GM23338 (cell line): ENCODE data around the gene ARHGEF40. TPM values are rescaled to one million over a fixed set of nuclear protein-coding genes. Genes with fewer than 3 reads are reported as not detected.

Experiments
- ATAC-seq: fragments of 200-7000 bp; cut with Tn5 transposase; 3 replicates; pipeline ENCODE4 v1.9.1; 2020
- DNase-seq: peaks from one replicate; pipeline ENCODE4 v3.0.0-alpha.2; 2015; ENCODE audit warnings: low spot score
- H2AFZ ChIP-seq: fragments of 200-600 bp; sonication (generic); 2 replicates; pipeline ENCODE4 v1.8.0; 2016; ENCODE audit warnings: antibody characterized with exemption, mild to moderate bottlenecking, moderate library complexity
- H3F3A ChIP-seq: fragments of 200-600 bp; sonication (generic); replicated peaks from 2 replicates; pipeline ENCODE4 v1.8.0; 2017; ENCODE audit warnings: antibody characterized with exemption, mixed run types, low read depth
- H3K27ac ChIP-seq: fragments of 200-600 bp; sonication (generic); 2 replicates; pipeline ENCODE4 v1.6.1; 2016; ENCODE audit warnings: low read depth
- H3K27me3 ChIP-seq: fragments of 200-600 bp; sonication (generic); 2 replicates; pipeline ENCODE4 v1.8.0; 2016; ENCODE audit warnings: mild to moderate bottlenecking, mixed run types, moderate library complexity; ENCODE audit not compliant: insufficient read depth
- H3K36me3 ChIP-seq: fragments of 200-600 bp; sonication (generic); 2 replicates; pipeline ENCODE4 v1.8.0; 2016; ENCODE audit warnings: mild to moderate bottlenecking; ENCODE audit not compliant: insufficient read depth
- H3K4me1 ChIP-seq: fragments of 200-600 bp; sonication (generic); 2 replicates; pipeline ENCODE4 v1.8.0; 2016; ENCODE audit warnings: mild to moderate bottlenecking, moderate library complexity; ENCODE audit not compliant: insufficient read depth
- H3K4me2 ChIP-seq: fragments of 200-600 bp; sonication (generic); 2 replicates; pipeline ENCODE4 v1.7.1; 2017; ENCODE audit warnings: mixed run types
- H3K4me3 ChIP-seq: fragments of 200-600 bp; sonication (generic); 2 replicates; pipeline ENCODE4 v1.6.1; 2016; ENCODE audit warnings: mixed run types
- H3K79me2 ChIP-seq: fragments of 200-600 bp; sonication (generic); replicated peaks from 2 replicates; pipeline ENCODE4 v1.8.0; 2017; ENCODE audit warnings: mild to moderate bottlenecking; ENCODE audit not compliant: insufficient read depth
- H3K9me2 ChIP-seq: fragments of 200-600 bp; sonication (generic); 2 replicates; pipeline ENCODE4 v1.8.0; 2017; ENCODE audit not compliant: insufficient read depth
- H4K20me1 ChIP-seq: fragments of 200-600 bp; sonication (generic); replicated peaks from 2 replicates; pipeline ENCODE4 v1.8.0; 2017; ENCODE audit warnings: mild to moderate bottlenecking; ENCODE audit not compliant: insufficient read depth
- H3K27ac Mint-ChIP-seq: 2 replicates; pipeline ENCODE4 v1.8.0; 2020; ENCODE audit warnings: inconsistent platforms, mild to moderate bottlenecking, moderate library complexity, mixed read lengths
- H3K27me3 Mint-ChIP-seq: 3 replicates; pipeline ENCODE4 v1.8.0; 2022; ENCODE audit warnings: low read depth, mild to moderate bottlenecking, moderate library complexity, mixed read lengths, inconsistent platforms; ENCODE audit not compliant: insufficient read depth, poor library complexity
- H3K36me3 Mint-ChIP-seq: 3 replicates; pipeline ENCODE4 v1.8.0; 2021; ENCODE audit warnings: low read depth, mild to moderate bottlenecking, inconsistent platforms, moderate library complexity, mixed read lengths
- H3K4me1 Mint-ChIP-seq: 3 replicates; pipeline ENCODE4 v1.8.0; 2020; ENCODE audit warnings: mild to moderate bottlenecking, inconsistent platforms, mixed read lengths
- H3K4me3 Mint-ChIP-seq: 3 replicates; pipeline ENCODE4 v1.8.0; 2021; ENCODE audit warnings: moderate library complexity, mild to moderate bottlenecking, inconsistent platforms, mixed read lengths
- H3K9me3 Mint-ChIP-seq: 3 replicates; pipeline ENCODE4 v1.8.0; 2020; ENCODE audit warnings: moderate library complexity, mild to moderate bottlenecking, inconsistent platforms, mixed read lengths
- NANOG ChIP-seq: IDR thresholded peaks from 2 replicates; pipeline ENCODE4 v1.6.1; 2016; ENCODE audit warnings: antibody characterized with exemption, borderline replicate concordance
- STAT1 ChIP-seq: IDR thresholded peaks from one replicate; pipeline ENCODE4 v1.6.1; 2016; ENCODE audit warnings: antibody characterized with exemption; ENCODE audit not compliant: unreplicated experiment
- polyA plus RNA-seq: library from polyadenylated mRNA; unstranded; fragments of >200 nt; fragmentation: Nextera tagmentation; extraction: Ambion mirVana; gene quantifications from 2 replicates; pipeline ENCODE4 v1.2.1, GENCODE V29; 2016
- total RNA-seq: library from RNA; depleted of rRNA; stranded (reverse); fragments of >200 nt; shearing (Covaris generic); gene quantifications from 2 replicates; pipeline ENCODE4 v1.2.3, GENCODE V29; 2014
- TF ChIP-seq, protein P1 (sequence below): fragments of 250-450 bp; sonication (Bioruptor Pico); IDR thresholded peaks from 2 replicates; pipeline ENCODE4 v1.5.0; 2020; ENCODE audit warnings: mild to moderate bottlenecking, moderate library complexity
- TF ChIP-seq, protein P2 (sequence below), 2 experiments: fragments of 200-600 bp in 1 of 2; sonication (generic) in 1 of 2; conservative IDR thresholded peaks; 2 replicates each; pipeline versions ENCODE4 v1.5.1 to v1.6.1; 2016 to 2017; ENCODE audit warnings: antibody characterized with exemption in 2 of 2, low read depth in 2 of 2, mild to moderate bottlenecking in 2 of 2, moderate library complexity in 1 of 2
- TF ChIP-seq, protein P3 (sequence below): IDR thresholded peaks from 2 replicates; pipeline ENCODE4 v1.6.1; 2016; ENCODE audit warnings: antibody characterized with exemption

The ARHGEF40 gene
- total and polyA plus RNA-seq, 2 experiments from 2014 or later: 17.7 to 44.6 TPM

DNA sequence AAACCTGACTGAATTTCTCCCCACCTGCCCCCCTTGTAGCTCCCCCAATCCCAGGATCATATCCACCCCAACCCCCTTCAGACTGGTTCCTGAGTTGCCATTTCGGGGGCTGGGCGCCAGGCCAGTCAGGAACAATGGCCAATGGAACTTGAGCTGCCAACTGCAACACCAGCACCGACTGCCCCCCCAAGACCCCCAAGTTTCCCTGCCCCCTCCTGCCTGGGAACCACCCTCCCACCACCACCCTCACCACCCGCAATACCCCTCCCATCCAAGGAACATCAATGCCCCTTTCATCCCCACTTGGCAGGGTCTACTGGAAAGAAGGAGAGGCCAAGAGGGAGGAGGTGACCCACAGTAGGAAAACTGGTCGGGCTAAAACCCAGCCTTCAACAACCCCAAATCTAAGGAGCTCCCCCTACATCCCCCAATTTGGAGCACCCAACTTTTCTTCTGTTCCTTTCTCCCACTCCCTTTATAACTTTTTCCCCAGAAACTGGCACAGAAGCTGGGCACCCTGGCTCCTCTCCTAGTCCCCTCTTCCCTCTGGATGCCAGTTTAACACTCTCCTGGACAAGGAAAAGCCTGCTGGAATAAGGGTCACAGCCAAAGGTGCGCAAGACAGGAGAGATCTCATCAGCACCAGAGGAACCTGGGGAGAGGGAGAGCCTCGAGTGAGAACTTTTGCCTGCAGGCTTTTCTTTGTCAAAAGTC lies 43.7 kb upstream of the ARHGEF40 start (continued):
- TF ChIP-seq, protein P1, sequence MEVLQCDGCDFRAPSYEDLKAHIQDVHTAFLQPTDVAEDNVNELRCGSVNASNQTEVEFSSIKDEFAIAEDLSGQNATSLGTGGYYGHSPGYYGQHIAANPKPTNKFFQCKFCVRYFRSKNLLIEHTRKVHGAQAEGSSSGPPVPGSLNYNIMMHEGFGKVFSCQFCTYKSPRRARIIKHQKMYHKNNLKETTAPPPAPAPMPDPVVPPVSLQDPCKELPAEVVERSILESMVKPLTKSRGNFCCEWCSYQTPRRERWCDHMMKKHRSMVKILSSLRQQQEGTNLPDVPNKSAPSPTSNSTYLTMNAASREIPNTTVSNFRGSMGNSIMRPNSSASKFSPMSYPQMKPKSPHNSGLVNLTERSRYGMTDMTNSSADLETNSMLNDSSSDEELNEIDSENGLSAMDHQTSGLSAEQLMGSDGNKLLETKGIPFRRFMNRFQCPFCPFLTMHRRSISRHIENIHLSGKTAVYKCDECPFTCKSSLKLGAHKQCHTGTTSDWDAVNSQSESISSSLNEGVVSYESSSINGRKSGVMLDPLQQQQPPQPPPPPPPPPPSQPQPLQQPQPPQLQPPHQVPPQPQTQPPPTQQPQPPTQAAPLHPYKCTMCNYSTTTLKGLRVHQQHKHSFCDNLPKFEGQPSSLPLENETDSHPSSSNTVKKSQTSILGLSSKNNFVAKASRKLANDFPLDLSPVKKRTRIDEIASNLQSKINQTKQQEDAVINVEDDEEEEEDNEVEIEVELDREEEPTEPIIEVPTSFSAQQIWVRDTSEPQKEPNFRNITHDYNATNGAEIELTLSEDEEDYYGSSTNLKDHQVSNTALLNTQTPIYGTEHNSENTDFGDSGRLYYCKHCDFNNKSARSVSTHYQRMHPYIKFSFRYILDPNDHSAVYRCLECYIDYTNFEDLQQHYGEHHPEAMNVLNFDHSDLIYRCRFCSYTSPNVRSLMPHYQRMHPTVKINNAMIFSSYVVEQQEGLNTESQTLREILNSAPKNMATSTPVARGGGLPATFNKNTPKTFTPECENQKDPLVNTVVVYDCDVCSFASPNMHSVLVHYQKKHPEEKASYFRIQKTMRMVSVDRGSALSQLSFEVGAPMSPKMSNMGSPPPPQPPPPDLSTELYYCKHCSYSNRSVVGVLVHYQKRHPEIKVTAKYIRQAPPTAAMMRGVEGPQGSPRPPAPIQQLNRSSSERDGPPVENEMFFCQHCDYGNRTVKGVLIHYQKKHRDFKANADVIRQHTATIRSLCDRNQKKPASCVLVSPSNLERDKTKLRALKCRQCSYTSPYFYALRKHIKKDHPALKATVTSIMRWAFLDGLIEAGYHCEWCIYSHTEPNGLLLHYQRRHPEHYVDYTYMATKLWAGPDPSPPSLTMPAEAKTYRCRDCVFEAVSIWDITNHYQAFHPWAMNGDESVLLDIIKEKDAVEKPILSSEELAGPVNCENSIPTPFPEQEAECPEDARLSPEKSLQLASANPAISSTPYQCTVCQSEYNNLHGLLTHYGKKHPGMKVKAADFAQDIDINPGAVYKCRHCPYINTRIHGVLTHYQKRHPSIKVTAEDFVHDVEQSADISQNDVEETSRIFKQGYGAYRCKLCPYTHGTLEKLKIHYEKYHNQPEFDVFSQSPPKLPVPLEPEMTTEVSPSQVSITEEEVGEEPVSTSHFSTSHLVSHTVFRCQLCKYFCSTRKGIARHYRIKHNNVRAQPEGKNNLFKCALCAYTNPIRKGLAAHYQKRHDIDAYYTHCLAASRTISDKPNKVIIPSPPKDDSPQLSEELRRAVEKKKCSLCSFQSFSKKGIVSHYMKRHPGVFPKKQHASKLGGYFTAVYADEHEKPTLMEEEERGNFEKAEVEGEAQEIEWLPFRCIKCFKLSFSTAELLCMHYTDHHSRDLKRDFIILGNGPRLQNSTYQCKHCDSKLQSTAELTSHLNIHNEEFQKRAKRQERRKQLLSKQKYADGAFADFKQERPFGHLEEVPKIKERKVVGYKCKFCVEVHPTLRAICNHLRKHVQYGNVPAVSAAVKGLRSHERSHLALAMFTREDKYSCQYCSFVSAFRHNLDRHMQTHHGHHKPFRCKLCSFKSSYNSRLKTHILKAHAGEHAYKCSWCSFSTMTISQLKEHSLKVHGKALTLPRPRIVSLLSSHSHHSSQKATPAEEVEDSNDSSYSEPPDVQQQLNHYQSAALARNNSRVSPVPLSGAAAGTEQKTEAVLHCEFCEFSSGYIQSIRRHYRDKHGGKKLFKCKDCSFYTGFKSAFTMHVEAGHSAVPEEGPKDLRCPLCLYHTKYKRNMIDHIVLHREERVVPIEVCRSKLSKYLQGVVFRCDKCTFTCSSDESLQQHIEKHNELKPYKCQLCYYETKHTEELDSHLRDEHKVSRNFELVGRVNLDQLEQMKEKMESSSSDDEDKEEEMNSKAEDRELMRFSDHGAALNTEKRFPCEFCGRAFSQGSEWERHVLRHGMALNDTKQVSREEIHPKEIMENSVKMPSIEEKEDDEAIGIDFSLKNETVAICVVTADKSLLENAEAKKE (CRISPR knock-in tag): no peak
- no peak for TF ChIP-seq STAT1

DNA sequence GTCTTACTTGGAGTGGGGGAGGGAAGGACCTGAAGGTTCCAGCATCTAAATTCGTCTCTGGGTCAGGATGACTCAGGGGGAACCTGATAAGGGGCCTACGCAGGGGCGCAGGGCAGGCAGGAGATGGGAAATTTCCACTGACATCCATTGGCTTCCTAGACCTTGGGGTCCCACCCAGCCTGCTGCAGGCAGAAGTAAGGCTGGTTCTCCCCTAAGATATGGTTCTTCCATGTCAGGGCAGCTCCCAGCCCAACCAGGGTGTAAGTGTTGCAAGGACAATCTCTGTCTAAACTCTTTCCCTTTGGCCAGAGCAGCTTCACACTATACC lies 43.2 kb upstream of the ARHGEF40 start:
- TF ChIP-seq NANOG: no peak
- TF ChIP-seq, protein P2, sequence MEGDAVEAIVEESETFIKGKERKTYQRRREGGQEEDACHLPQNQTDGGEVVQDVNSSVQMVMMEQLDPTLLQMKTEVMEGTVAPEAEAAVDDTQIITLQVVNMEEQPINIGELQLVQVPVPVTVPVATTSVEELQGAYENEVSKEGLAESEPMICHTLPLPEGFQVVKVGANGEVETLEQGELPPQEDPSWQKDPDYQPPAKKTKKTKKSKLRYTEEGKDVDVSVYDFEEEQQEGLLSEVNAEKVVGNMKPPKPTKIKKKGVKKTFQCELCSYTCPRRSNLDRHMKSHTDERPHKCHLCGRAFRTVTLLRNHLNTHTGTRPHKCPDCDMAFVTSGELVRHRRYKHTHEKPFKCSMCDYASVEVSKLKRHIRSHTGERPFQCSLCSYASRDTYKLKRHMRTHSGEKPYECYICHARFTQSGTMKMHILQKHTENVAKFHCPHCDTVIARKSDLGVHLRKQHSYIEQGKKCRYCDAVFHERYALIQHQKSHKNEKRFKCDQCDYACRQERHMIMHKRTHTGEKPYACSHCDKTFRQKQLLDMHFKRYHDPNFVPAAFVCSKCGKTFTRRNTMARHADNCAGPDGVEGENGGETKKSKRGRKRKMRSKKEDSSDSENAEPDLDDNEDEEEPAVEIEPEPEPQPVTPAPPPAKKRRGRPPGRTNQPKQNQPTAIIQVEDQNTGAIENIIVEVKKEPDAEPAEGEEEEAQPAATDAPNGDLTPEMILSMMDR (conservative IDR thresholded peaks at IDR 0.05; ENCODE audit: low read depth in 2 of 2): no peak
- TF ChIP-seq, protein P3, sequence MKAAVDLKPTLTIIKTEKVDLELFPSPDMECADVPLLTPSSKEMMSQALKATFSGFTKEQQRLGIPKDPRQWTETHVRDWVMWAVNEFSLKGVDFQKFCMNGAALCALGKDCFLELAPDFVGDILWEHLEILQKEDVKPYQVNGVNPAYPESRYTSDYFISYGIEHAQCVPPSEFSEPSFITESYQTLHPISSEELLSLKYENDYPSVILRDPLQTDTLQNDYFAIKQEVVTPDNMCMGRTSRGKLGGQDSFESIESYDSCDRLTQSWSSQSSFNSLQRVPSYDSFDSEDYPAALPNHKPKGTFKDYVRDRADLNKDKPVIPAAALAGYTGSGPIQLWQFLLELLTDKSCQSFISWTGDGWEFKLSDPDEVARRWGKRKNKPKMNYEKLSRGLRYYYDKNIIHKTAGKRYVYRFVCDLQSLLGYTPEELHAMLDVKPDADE: no peak
- TF ChIP-seq, protein P1 (CRISPR knock-in tag): no peak
- Histone ChIP-seq H3K27ac (no peak overlapping the region), H3F3A (peaks cover 7% of the 10 kb centered on the region; the same call in 1 of the 2 replicates), H3K9me2 (peaks cover 6% of the 10 kb centered on the region; the same call in 1 of the 2 replicates), H3K79me2 (no peaks in the 10 kb centered on the region; the same call in 1 of the 2 replicates), H2AFZ (peak overlapping the region; percentile 72), H3K4me1 (peaks cover 31% of the 10 kb centered on the region), H3K4me2 (peak overlapping the region; percentile 97), H3K36me3 (no peaks in the 10 kb centered on the region), H3K4me3 (peak overlapping the region; percentile 70), H4K20me1 (no peaks in the 10 kb centered on the region), H3K27me3 (peaks cover 30% of the 10 kb centered on the region)
- H3K27ac Mint-ChIP-seq: no peak overlapping the region
- DNase-seq (peak; percentile 37), ATAC-seq (no peak)
- H3K36me3 Mint-ChIP-seq: peaks cover 7% of the 10 kb centered on the region; the same call in 2 of the 3 replicates
- peaks cover 28% of the 10 kb centered on the region for H3K27me3 Mint-ChIP-seq
- H3K4me1 Mint-ChIP-seq: peaks cover 39% of the 10 kb centered on the region
- no peaks in the 10 kb centered on the region; the same call in 2 of the 3 replicates for H3K9me3 Mint-ChIP-seq
- H3K4me3 Mint-ChIP-seq: peak overlapping the region; percentile 52; the same call in 2 of the 3 replicates
